Suprapubic skin (tissue), 4 donors: ENCODE results near the gene STOM. TPM values are rescaled to one million over a fixed set of nuclear protein-coding genes. Genes with fewer than 3 reads are reported as not detected.

Experiments used
- DNase-seq, 2 donors: peaks; one replicate each; pipeline ENCODE4 v3.0.0-alpha.2; 2019; ENCODE audit warnings: low spot score in 2 of 2
- H3K27ac ChIP-seq: fragments of 200-600 bp; sonication (generic); one replicate; pipeline ENCODE4 v1.5.1; 2019
- H3K27me3 ChIP-seq: fragments of 200-600 bp; sonication (generic); one replicate; pipeline ENCODE4 v1.5.1; 2019
- H3K36me3 ChIP-seq: fragments of 200-600 bp; sonication (generic); one replicate; pipeline ENCODE4 v1.5.1; 2019
- H3K4me1 ChIP-seq: fragments of 200-600 bp; sonication (generic); one replicate; pipeline ENCODE4 v1.5.1; 2019
- H3K4me3 ChIP-seq: fragments of 200-600 bp; sonication (generic); one replicate; pipeline ENCODE4 v1.5.1; 2019; ENCODE audit warnings: mild to moderate bottlenecking
- H3K9me3 ChIP-seq: fragments of 200-600 bp; sonication (generic); one replicate; pipeline ENCODE4 v1.5.1; 2019
- CTCF ChIP-seq, 2 donors: fragments of 200-600 bp in 1 of 2; fragments of 450-650 bp in 1 of 2; sonication (generic) in 1 of 2; IDR thresholded peaks; one replicate each; pipeline ENCODE4 v1.5.1; 2016 to 2019; ENCODE audit warnings: antibody characterized with exemption in 2 of 2, mild to moderate bottlenecking in 1 of 2, moderate library complexity in 1 of 2
- EP300 ChIP-seq: sonication (generic); formaldehyde crosslinking; IDR thresholded peaks from one replicate; pipeline ENCODE4 v1.6.1; 2017; ENCODE audit warnings: antibody characterized with exemption
- POLR2A ChIP-seq, 2 donors: fragments of 450-650 bp; IDR thresholded peaks; one replicate each; pipeline ENCODE4 v1.6.1; 2017; ENCODE audit warnings: antibody characterized with exemption in 2 of 2, mild to moderate bottlenecking in 2 of 2, moderate library complexity in 2 of 2
- POLR2AphosphoS5 ChIP-seq, 3 donors: sonication (generic); formaldehyde crosslinking; IDR thresholded peaks; one replicate each; pipeline ENCODE4 v1.6.1; 2017; ENCODE audit warnings: antibody characterized with exemption in 3 of 3
- WGBS: methylation state at CpG from one replicate; pipeline ENCODE4 v1.1.5; 2018; 5-methylcytosine and 5-hydroxymethylcytosine counted together
- total RNA-seq, 4 donors: library from RNA; depleted of rRNA; stranded (reverse); fragments of >200 nt; gene quantifications; one replicate each; pipeline ENCODE4 v1.1.0, GENCODE V29; 2016

Gene STOM
- total RNA-seq, 4 donors from 2014 or later, result 166 to 238 (median 185) TPM

- no peaks in the 10 kb centered on the region for H3K27me3 ChIP-seq
- TF ChIP-seq EP300, result no peak
- no peak for TF ChIP-seq POLR2A (IDR thresholded peaks at IDR 0.05)
- no peak for TF ChIP-seq POLR2AphosphoS5 (IDR thresholded peaks at IDR 0.05)
- no peak for TF ChIP-seq CTCF (IDR thresholded peaks at IDR 0.05)
- H3K4me1 ChIP-seq, result peaks cover 54% of the 10 kb centered on the region
- DNase-seq, result no peak
- WGBS, result 74% methylated on average over 3 of the region's 3 CpGs
- peaks cover 29% of the 10 kb centered on the region for H3K36me3 ChIP-seq
- no peak overlapping the region for H3K27ac ChIP-seq
- H3K4me3 ChIP-seq, result no peak overlapping the region
- H3K9me3 ChIP-seq, result no peaks in the 10 kb centered on the region
These were observed 13.0 kb downstream of the STOM start for GRCh38 chr9:121357011-121357410.

- Histone ChIP-seq H3K36me3 (peaks cover 29% of the 10 kb centered on the region), H3K27ac (no peak overlapping the region), H3K27me3 (no peaks in the 10 kb centered on the region), H3K4me3 (no peak overlapping the region), H3K4me1 (peaks cover 53% of the 10 kb centered on the region), H3K9me3 (no peaks in the 10 kb centered on the region)
- WGBS, result 93% methylated on average over 5 of the region's 5 CpGs
- TF ChIP-seq POLR2A (IDR thresholded peaks at IDR 0.05), result no peak
- TF ChIP-seq POLR2AphosphoS5 (IDR thresholded peaks at IDR 0.05), result no peak
- no peak for TF ChIP-seq EP300
- TF ChIP-seq CTCF (IDR thresholded peaks at IDR 0.05), result no peak
- no peak for DNase-seq
These were observed 15.3 kb downstream of the STOM start for GRCh38 chr9:121354762-121355161.

DNA sequence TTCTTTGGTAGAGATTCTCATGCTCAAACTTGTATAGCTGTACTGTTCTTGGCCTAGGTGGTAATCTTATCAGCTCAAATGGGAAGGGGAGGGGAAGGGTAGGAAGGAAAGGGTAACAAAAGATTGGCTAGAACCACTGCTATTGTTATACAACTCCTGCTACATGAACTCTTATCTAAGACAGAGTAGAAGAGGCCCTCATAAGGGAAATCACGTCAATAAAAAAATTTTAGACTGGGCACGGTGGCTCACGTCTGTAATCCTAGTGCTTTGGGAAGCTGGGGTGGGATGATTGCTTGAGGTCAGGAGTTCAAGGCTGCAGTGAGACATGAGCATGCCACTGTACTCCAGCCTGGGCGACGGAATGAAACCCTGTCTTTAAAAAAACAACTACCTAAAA lies 15.9 kb downstream of the STOM start:
- no peak for DNase-seq
- Histone ChIP-seq H3K27me3 (no peaks in the 10 kb centered on the region), H3K9me3 (no peaks in the 10 kb centered on the region), H3K4me3 (no peak overlapping the region), H3K36me3 (peaks cover 29% of the 10 kb centered on the region), H3K4me1 (peaks cover 51% of the 10 kb centered on the region), H3K27ac (peak overlapping the region; percentile 49)
- WGBS, result 65% methylated on average over 5 of the region's 5 CpGs
- no peak for TF ChIP-seq POLR2AphosphoS5 (IDR thresholded peaks at IDR 0.05)
- TF ChIP-seq EP300, result no peak
- no peak for TF ChIP-seq POLR2A (IDR thresholded peaks at IDR 0.05)
- TF ChIP-seq CTCF (IDR thresholded peaks at IDR 0.05), result no peak

DNA sequence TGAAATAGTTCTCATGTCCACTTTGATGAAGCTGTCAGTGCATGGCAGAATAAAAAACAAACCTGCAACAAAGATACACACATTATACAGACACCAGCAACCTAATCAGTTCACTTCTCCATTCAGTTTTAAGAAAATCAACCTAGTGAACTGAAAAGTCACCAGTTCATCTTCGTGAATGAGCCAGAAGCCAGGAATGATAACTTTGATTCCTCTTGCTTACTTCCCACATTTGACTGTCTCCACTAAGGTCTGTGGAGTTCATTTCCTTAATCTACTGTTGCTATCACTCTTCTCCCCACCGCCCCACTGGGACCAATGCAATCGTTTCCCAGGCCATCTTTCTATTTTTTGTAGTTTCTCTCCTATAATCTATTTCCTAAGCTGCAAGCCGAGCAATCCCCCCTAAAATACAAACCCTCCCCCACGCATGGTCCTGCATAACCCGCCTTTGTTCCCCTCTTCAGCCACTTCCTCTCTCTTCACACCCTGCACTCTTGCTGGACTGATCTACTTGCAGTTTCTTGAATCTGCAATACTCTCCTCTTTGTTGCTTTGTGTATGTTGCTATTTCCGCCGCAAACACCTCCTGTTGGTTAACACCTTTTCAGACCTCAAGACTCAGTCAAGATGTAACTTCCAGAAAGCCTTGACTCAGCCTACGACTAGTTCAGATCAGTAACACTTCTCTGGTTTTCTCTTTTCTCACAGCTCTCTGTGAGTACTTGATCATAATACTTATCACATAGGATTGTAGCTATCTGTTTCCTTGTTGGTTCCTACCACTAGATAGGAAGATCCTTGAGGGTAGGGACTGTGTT lies 16.6 kb downstream of the STOM start:
- no peaks in the 10 kb centered on the region for H3K9me3 ChIP-seq
- no peak overlapping the region for H3K4me3 ChIP-seq
- H3K36me3 ChIP-seq, result peaks cover 36% of the 10 kb centered on the region
- TF ChIP-seq POLR2A (IDR thresholded peaks at IDR 0.05) (no peak), EP300 (no peak), CTCF (IDR thresholded peaks at IDR 0.05) (no peak), POLR2AphosphoS5 (IDR thresholded peaks at IDR 0.05) (no peak)
- no peaks in the 10 kb centered on the region for H3K27me3 ChIP-seq
- no peak for DNase-seq
- 75% methylated on average over 9 of the region's 9 CpGs for WGBS
- peak overlapping the region; percentile 49 for H3K27ac ChIP-seq
- H3K4me1 ChIP-seq, result peaks cover 48% of the 10 kb centered on the region

- WGBS, result 5% methylated on average over 2 of the region's 2 CpGs
- peaks cover 59% of the 10 kb centered on the region for H3K36me3 ChIP-seq
- peak overlapping the region; percentile 67 for H3K27ac ChIP-seq
- peak; percentile 82 to 88 for DNase-seq
- H3K4me3 ChIP-seq, result no peak overlapping the region
- H3K4me1 ChIP-seq, result peaks cover 44% of the 10 kb centered on the region
- H3K27me3 ChIP-seq, result no peaks in the 10 kb centered on the region
- no peaks in the 10 kb centered on the region for H3K9me3 ChIP-seq
- no peak for TF ChIP-seq CTCF (IDR thresholded peaks at IDR 0.05)
- peak in 2 of 3 donors; percentile 48 to 52 for TF ChIP-seq POLR2AphosphoS5 (IDR thresholded peaks at IDR 0.05)
- TF ChIP-seq POLR2A (IDR thresholded peaks at IDR 0.05), result no peak
- no peak for TF ChIP-seq EP300
These were observed 19.0 kb downstream of the STOM start for GRCh38 chr9:121350993-121351561.
